Subcutaneous abdominal adipose tissue (tissue), 5 donors: ENCODE results near the gene AP1B1.
A peak's percentile ranks its signal among the peaks of the same experiment; 100 is the strongest.

Source experiments
- H3K27ac ChIP-seq: one replicate; pipeline ENCODE4 v1.7.0; 2013; ENCODE audit warnings: low read depth, mild to moderate bottlenecking, inconsistent platforms, low read length, moderate library complexity
- H3K27me3 ChIP-seq, 5 donors: one replicate each; pipeline ENCODE4 v1.7.0; 2013; ENCODE audit warnings: low read length in 5 of 5, inconsistent platforms in 1 of 5; ENCODE audit not compliant: control insufficient read depth in 5 of 5, insufficient read depth in 4 of 5
- H3K36me3 ChIP-seq, 5 donors: one replicate each; pipeline ENCODE4 v1.7.0; 2013; ENCODE audit warnings: low read length in 5 of 5; ENCODE audit not compliant: control insufficient read depth in 5 of 5, insufficient read depth in 5 of 5
- H3K4me1 ChIP-seq, 5 donors: one replicate each; pipeline ENCODE4 v1.7.0; 2013; ENCODE audit warnings: low read length in 5 of 5, mild to moderate bottlenecking in 3 of 5, moderate library complexity in 1 of 5; ENCODE audit not compliant: control insufficient read depth in 5 of 5, insufficient read depth in 5 of 5
- H3K4me3 ChIP-seq, 5 donors: one replicate each; pipeline ENCODE4 v1.7.0; 2013; ENCODE audit warnings: low read length in 5 of 5, low read depth in 1 of 5
- H3K9ac ChIP-seq, 5 donors: one replicate each; pipeline ENCODE4 v1.7.0; 2013; ENCODE audit warnings: low read length in 5 of 5, mild to moderate bottlenecking in 4 of 5, moderate library complexity in 3 of 5
- H3K9me3 ChIP-seq, 5 donors: one replicate each; pipeline ENCODE4 v1.7.0; 2013; ENCODE audit warnings: low read length in 5 of 5; ENCODE audit not compliant: control insufficient read depth in 5 of 5
- donor health status: healthy.
- donor health status: healthy.
- donor health status: healthy.
- donor health status: healthy.
- donor health status: healthy.

Gene AP1B1

DNA sequence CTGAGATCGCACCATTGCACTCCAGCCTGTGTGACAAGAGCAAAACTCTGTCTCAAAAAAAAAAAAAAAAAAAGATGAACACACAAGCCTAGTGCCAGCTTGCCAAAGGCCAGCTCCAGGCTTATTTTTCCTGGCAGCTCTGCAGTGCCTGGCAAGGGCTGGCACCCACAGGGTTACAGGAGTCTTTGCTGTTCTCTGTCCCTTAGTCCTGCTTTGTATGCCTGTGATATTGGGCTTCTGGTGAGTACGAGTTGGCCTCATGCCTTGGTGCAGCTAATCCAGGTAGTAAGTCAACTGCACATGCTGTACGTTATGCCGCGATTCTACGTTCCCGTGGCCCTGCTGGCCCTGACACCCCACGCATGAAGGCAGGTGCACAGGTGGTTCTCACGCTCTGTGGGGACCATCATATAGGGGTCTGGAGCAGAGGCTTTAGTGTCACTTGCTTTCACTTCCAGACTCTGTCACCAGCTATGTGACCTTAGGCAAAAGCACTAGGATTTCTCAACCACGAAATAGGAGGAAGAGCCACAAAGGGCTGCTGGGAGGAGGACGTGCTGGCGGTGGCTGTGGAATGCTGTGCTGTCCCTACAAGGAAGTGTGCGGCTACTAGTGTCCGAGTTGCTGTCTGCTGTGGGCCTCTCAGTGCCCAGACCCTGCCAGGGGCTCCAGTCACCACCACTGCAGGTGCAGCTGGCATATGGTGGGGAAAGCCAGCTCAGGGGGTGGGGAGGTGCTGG is 51.4 kb downstream of the AP1B1 start:
- H3K4me1 ChIP-seq: peaks cover 0 to 19% (median 17%) of the 10 kb centered on the region in 5 donors
- peak overlapping the region; percentile 38 for H3K27ac ChIP-seq
- H3K9ac ChIP-seq: no peak overlapping the region
- no peaks in the 10 kb centered on the region for H3K9me3 ChIP-seq
- peak overlapping the region in 1 of 5 donors; percentile 54 for H3K4me3 ChIP-seq
- H3K27me3 ChIP-seq: no peaks in the 10 kb centered on the region
- peaks cover 0 to 98% (median 89%) of the 10 kb centered on the region in 5 donors for H3K36me3 ChIP-seq

DNA sequence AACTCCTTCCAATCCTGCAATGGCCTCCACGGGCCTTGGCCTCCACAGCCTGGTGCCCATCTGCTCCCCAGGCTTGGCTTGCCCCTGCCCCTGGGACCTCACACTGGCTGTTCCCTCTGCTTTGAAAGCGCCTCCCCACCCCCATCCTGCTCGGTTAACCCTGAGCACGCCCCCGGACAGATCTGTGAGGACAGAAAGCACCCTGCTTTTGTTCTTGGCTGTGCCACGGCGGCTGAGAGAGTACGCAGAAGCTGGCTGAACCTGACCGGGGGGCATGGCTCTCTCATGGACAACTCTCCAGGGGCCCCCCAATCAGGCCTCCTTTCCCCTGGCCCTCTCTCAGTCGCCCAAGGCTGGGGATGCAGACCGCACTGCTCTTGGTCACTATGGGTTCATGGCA is 52.7 kb downstream of the AP1B1 start:
- Histone ChIP-seq H3K4me3 (no peak overlapping the region), H3K9me3 (no peaks in the 10 kb centered on the region), H3K36me3 (peaks cover 0 to 98% (median 86%) of the 10 kb centered on the region in 5 donors), H3K9ac (no peak overlapping the region), H3K4me1 (peaks cover 0 to 23% (median 16%) of the 10 kb centered on the region in 5 donors), H3K27ac (no peak overlapping the region), H3K27me3 (no peaks in the 10 kb centered on the region)

DNA sequence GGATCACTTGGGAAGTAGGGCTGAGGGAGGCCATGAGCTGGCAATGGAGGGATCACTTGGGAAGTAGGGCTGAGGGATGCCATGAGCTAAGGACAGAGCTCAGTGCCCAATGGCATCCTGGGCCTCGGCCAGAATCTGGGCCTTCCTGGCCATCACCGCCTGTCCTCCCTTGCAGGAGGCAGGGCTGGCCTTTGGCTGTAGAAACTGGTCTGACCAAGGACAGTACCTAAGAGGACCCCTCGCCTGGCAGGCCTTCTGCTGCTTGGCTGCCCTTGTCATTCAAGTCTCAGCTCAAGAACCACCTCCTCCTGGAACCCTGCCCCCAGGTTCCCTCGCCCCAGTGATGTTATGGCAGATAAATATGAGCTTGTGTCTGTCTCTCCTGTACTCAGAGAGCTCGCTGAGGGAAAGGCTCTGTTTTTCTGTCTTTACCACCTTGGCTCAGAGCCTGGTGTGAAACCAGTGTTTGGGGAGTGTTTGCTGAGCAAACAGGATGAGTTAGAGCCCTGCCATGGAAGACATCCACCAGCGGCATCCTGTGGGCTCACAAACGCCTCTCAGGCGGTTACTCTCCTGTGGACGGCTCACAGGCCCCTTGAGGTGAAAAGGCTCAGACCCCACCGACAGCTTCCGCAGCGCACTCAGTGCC is 53.5 kb downstream of the AP1B1 start:
- peaks cover 0 to 25% (median 16%) of the 10 kb centered on the region in 5 donors for H3K4me1 ChIP-seq
- no peaks in the 10 kb centered on the region for H3K27me3 ChIP-seq
- H3K36me3 ChIP-seq: peaks cover 0 to 98% (median 86%) of the 10 kb centered on the region in 5 donors
- no peaks in the 10 kb centered on the region for H3K9me3 ChIP-seq
- H3K27ac ChIP-seq: no peak overlapping the region
- no peak overlapping the region for H3K9ac ChIP-seq
- H3K4me3 ChIP-seq: no peak overlapping the region

DNA sequence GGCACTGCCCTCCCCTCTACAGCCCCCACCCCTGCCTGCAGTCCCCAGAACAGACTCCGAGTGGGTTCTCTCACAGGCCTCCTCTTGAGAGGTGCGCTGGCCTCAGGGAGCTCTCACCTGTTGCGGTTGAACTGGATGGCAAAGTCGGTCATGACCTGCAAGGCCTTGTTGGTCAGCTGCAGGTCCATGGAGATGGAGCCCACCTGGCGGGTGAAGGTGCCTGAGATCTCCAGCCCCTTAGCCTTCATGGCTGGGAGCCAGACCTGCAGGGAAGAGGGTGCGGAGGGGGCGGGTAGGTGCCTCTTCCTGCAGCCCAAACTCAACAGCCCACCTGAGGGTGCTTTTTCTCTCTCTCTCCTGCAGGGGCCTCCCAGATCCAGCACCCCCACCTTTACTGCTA is 54.2 kb downstream of the AP1B1 start:
- H3K9ac ChIP-seq: no peak overlapping the region
- H3K27ac ChIP-seq: no peak overlapping the region
- peaks cover 0 to 25% (median 16%) of the 10 kb centered on the region in 5 donors for H3K4me1 ChIP-seq
- no peaks in the 10 kb centered on the region for H3K9me3 ChIP-seq
- peaks cover 0 to 98% (median 86%) of the 10 kb centered on the region in 5 donors for H3K36me3 ChIP-seq
- H3K4me3 ChIP-seq: no peak overlapping the region
- no peaks in the 10 kb centered on the region for H3K27me3 ChIP-seq

DNA sequence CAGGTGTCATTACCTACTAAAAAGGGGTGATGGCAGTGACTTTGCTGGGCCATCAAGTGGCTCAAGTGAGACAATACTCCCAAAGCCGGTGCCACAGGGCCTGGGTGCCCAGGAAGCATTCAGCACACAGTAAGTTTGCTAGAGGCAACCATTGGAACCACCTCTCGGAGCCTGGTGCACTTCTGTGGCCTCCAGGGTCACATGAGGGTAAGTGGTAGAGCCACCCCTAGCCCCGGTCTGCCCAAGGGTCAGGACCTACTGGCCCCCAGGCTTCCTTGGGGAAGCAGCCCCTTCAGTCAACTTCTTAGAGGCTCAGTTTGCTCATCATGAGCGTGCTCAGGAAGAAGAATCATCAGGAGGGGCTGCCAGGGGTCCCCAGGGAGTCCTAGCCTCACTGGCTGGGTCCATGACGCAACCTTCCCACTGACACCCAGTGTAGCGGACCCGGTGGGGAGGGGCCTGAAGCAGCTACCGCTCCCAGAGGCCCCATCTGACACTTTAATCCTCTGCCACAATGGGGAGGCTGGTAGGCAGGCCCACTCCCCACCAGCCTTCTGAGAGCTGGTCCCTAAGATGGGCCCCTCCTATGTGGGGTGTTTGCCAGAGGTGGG is 55.4 kb downstream of the AP1B1 start:
- Histone ChIP-seq H3K4me1 (peaks cover 0 to 25% (median 16%) of the 10 kb centered on the region in 5 donors), H3K27me3 (no peaks in the 10 kb centered on the region), H3K36me3 (peaks cover 0 to 98% (median 85%) of the 10 kb centered on the region in 5 donors)

DNA sequence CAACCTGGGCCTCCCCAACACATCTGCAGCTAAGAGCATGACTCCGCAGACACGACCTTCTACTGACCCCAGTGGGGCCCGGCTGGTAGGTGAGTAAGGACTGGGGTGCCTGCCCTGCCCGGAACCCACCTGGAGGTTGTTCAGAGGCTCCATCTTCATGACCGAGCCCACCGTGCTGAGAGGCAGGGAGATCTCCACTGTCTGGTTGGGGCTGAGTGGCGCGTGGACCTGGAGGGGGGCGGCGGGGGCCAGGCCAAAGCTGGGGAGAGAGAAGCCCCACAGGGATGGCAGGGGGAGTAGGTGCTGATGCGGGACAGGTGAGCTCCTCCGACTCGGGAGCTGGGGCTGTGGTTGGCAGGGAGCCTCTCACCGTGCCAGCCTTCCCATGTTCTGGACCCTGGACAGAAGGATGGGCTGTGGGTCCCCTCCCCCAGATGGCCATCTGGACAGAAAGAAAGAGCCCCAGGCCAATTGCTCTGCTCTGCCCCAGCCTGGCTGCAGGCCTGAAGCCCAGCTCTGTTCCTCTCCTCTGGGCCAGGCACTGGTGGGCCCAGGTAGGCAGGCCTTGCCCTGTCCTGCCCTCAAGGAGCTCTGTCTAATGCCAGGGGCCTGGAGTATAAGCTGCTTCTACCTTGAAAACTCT is 56.6 kb downstream of the AP1B1 start:
- Histone ChIP-seq H3K4me3 (no peak overlapping the region), H3K36me3 (peaks cover 0 to 98% (median 83%) of the 10 kb centered on the region in 5 donors), H3K9ac (no peak overlapping the region), H3K9me3 (no peaks in the 10 kb centered on the region), H3K27ac (no peak overlapping the region), H3K4me1 (peaks cover 0 to 14% (median 10%) of the 10 kb centered on the region in 5 donors), H3K27me3 (no peaks in the 10 kb centered on the region)

More for the DNA sequence above, 55.4 kb downstream of the AP1B1 start:
- Histone ChIP-seq H3K4me3 (no peak overlapping the region), H3K9me3 (no peaks in the 10 kb centered on the region), H3K9ac (no peak overlapping the region), H3K27ac (no peak overlapping the region)

DNA sequence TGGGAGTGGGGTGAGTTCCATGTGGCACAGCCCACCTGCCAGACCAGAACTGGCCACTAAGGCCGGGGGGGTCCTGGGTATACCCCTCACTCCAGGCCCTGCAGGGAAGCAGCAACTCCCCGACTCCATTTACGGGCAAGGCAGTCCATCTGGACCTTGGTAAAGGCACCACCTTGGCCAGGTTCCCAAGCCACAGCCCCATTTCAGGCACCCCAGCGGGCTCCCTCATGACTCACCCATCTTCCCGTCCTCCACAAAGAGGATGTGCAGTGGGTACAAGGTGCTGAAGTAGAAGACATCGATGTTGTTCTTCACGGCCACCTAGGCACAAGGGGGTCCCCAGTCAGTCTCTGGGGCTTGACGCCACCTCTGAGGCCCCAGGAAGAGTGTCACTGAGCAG is 57.2 kb downstream of the AP1B1 start:
- Histone ChIP-seq H3K4me3 (no peak overlapping the region), H3K27me3 (no peaks in the 10 kb centered on the region), H3K9ac (no peak overlapping the region), H3K36me3 (peaks cover 0 to 99% (median 83%) of the 10 kb centered on the region in 5 donors), H3K4me1 (peaks cover 0 to 9% (median 7%) of the 10 kb centered on the region in 5 donors), H3K27ac (no peak overlapping the region), H3K9me3 (no peaks in the 10 kb centered on the region)

DNA sequence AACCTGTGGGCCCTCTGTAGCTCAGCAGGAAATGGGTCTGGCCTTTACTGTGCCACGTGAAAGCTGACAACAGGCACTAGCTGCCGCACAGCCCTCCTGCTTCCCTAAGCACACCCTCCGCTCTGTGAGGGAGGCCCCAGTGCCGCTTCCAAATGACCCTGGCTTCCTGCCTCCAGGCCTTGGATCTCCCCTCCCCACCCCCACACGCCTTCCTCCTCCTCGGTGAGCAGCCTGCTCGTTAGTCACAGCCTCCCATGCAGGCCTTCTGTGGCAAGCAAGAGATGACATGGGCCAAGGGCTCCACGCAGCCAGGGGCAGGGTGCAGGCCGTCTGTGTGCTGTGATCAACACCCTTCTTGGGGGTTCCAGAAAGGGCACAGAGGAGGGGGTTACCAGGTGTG is 57.6 kb downstream of the AP1B1 start:
- no peak overlapping the region for H3K9ac ChIP-seq
- H3K4me3 ChIP-seq: no peak overlapping the region
- H3K27ac ChIP-seq: no peak overlapping the region
- no peaks in the 10 kb centered on the region for H3K9me3 ChIP-seq
- H3K27me3 ChIP-seq: no peaks in the 10 kb centered on the region
- H3K4me1 ChIP-seq: peaks cover 0 to 13% (median 8%) of the 10 kb centered on the region in 5 donors
- peaks cover 0 to 97% (median 78%) of the 10 kb centered on the region in 5 donors for H3K36me3 ChIP-seq

DNA sequence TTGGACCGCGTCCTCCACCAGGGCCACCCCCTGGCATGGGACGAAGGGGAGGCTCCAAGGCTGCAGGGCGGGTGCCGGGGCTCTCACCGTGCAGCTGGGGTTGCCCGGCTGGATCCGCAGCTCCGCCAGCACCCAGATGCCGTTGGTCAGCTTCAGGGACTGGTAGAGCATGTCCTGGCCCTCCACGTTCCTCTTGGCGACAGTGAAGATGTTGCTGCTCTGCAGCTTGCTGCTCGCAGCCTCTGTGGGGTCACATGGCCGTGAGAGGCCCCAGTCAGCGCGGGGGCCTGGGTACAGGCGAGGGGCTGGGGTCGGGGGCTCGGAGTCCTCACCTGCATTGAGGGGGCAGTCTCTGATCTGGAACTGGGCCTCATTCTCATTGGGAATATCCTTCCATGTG is 58.1 kb downstream of the AP1B1 start:
- Histone ChIP-seq H3K9ac (no peak overlapping the region), H3K4me1 (peaks cover 0 to 14% (median 8%) of the 10 kb centered on the region in 5 donors), H3K27ac (no peak overlapping the region), H3K36me3 (peaks cover 0 to 92% (median 76%) of the 10 kb centered on the region in 5 donors), H3K4me3 (no peak overlapping the region), H3K9me3 (no peaks in the 10 kb centered on the region), H3K27me3 (no peaks in the 10 kb centered on the region)
